LoVo (cell line): ENCODE measurements around the gene OGDHL.
"Not testable (repeated sequence)": the region's sequence is repeated elsewhere in the genome, so short reads cannot be mapped to it uniquely, and the experiment has no call there.

Experiments used
- DNase-seq: peaks from one replicate; pipeline ENCODE4 v3.0.0-alpha.2; 2016; ENCODE audit warnings: low spot score

The OGDHL gene

GRCh38 chr10:49756031-49756430 lies 6.1 kb downstream of the OGDHL start:
- no peak for DNase-seq

GRCh38 chr10:49754951-49755350 lies 7.2 kb downstream of the OGDHL start:
- DNase-seq: not testable (repeated sequence)

GRCh38 chr10:49752584-49752983 lies 9.5 kb downstream of the OGDHL start:
- no peak for DNase-seq

GRCh38 chr10:49751636-49752510 lies 10.2 kb downstream of the OGDHL start:
- no peak for DNase-seq

GRCh38 chr10:49751216-49751615 lies 10.9 kb downstream of the OGDHL start:
- no peak for DNase-seq

- DNase-seq: no peak
Measured at GRCh38 chr10:49750546-49750945, 11.6 kb downstream of the OGDHL start.

GRCh38 chr10:49749556-49750491 lies 12.3 kb downstream of the OGDHL start:
- DNase-seq: no peak

GRCh38 chr10:49749144-49749543 lies 13.0 kb downstream of the OGDHL start:
- DNase-seq: no peak

GRCh38 chr10:49748006-49748405 lies 14.1 kb downstream of the OGDHL start:
- DNase-seq: no peak

GRCh38 chr10:49747303-49747646 lies 14.8 kb downstream of the OGDHL start:
- DNase-seq: no peak

GRCh38 chr10:49746626-49747302 lies 15.4 kb downstream of the OGDHL start:
- DNase-seq: no peak

- no peak for DNase-seq
Measured at GRCh38 chr10:49745756-49746155, 16.4 kb downstream of the OGDHL start.

- no peak for DNase-seq
Measured at GRCh38 chr10:49744924-49745605, 17.1 kb downstream of the OGDHL start.

GRCh38 chr10:49744091-49744685 lies 17.9 kb downstream of the OGDHL start:
- DNase-seq: no peak

- DNase-seq: no peak
Measured at GRCh38 chr10:49743464-49744075, 18.6 kb downstream of the OGDHL start.

GRCh38 chr10:49742683-49743463 lies 19.2 kb downstream of the OGDHL start:
- DNase-seq: no peak

- no peak for DNase-seq
Measured at GRCh38 chr10:49741108-49741995, 20.8 kb downstream of the OGDHL start.

- no peak for DNase-seq
Measured at GRCh38 chr10:49740346-49741107, 21.6 kb downstream of the OGDHL start.
